Adrenal gland (tissue), 12 donors: Measurements from ENCODE around the gene HTR3C. TPM values are rescaled to one million over a fixed set of nuclear protein-coding genes. Genes with fewer than 3 reads are reported as not detected.
"Not testable (repeated sequence)": the region's sequence is repeated elsewhere in the genome, so short reads cannot be mapped to it uniquely, and the experiment has no call there.

Experiments used
- DNase-seq, 7 donors: peaks; one replicate each; pipeline ENCODE4 v3.0.0-alpha.2; 2019 to 2020
- H3K27ac ChIP-seq, 5 donors: fragments of 200-600 bp; sonication (generic) in 4 of 5; 1 replicate in 3 of 5; 2 replicates in 2 of 5; pipeline versions ENCODE4 v1.5.1 to v1.8.0; 2016 to 2020; ENCODE audit warnings: mild to moderate bottlenecking in 1 of 5
- H3K27me3 ChIP-seq: fragments of 200-600 bp; 2 replicates; pipeline ENCODE4 v1.8.0; 2021
- H3K36me3 ChIP-seq, 2 donors: fragments of 200-600 bp; replicated peaks in 1 of 2; 1 replicate in 1 of 2; 2 replicates in 1 of 2; pipeline versions ENCODE4 v1.5.1 to v1.8.0; 2018 to 2022
- H3K4me1 ChIP-seq, 2 donors: fragments of 200-600 bp; replicated peaks in 1 of 2; 1 replicate in 1 of 2; 2 replicates in 1 of 2; pipeline versions ENCODE4 v1.5.1 to v1.8.0; 2018 to 2021
- H3K4me3 ChIP-seq, 4 donors: fragments of 200-600 bp; sonication (generic) in 3 of 4; one replicate each; pipeline ENCODE4 v1.5.1; 2016 to 2018
- H3K9me3 ChIP-seq, 3 donors: fragments of 200-600 bp; sonication (generic) in 1 of 3; replicated peaks in 1 of 3; 1 replicate in 2 of 3; 2 replicates in 1 of 3; pipeline versions ENCODE4 v1.5.1 to v1.8.0; 2016 to 2021
- CTCF ChIP-seq, 6 experiments: fragments of 450-650 bp in 4 of 6; fragments of 200-600 bp in 2 of 6; sonication (generic) in 1 of 6; IDR thresholded peaks; 1 replicate in 5 of 6; 2 replicates in 1 of 6; pipeline versions ENCODE4 v1.5.1 to v1.8.0; 2016 to 2021; ENCODE audit warnings: antibody characterized with exemption in 6 of 6, mild to moderate bottlenecking in 2 of 6, moderate library complexity in 1 of 6
- POLR2A ChIP-seq, 2 donors: fragments of 450-650 bp; IDR thresholded peaks; one replicate each; pipeline ENCODE4 v1.6.1; 2017; ENCODE audit warnings: antibody characterized with exemption in 2 of 2, mild to moderate bottlenecking in 2 of 2, moderate library complexity in 1 of 2
- WGBS, 4 donors: extraction: QIAGEN DNeasy Blood & Tissue Kit in 2 of 4; methylation state at CpG; one replicate each; pipeline versions ENCODE4 v1.1.5 to v1.1.7; 2013 to 2017; 5-methylcytosine and 5-hydroxymethylcytosine counted together
- intact Hi-C, 2 donors: fragments of 100-400 bp; cut with DNase I; formaldehyde crosslinking; loops; one replicate each; pipeline versions ENCODE4 v1.14.1 to v1.15.0; 2022 to 2023
- polyA plus RNA-seq, 3 donors: library from polyadenylated mRNA; stranded (reverse); fragments of 200-250 nt in 2 of 3; fragments of 350-450 nt in 1 of 3; fragmentation: Illumina TruSeq in 1 of 3; extraction: RNeasy Lipid Tissue Mini Kit (QIAGEN cat#74804) in 1 of 3; gene quantifications; one replicate each; pipeline ENCODE4 v1.2.3, GENCODE V29; 2013 to 2014
- total RNA-seq, 9 donors: library from RNA; depleted of rRNA in 4 of 9; stranded (reverse); fragments of >200 nt in 4 of 9; fragments of 120-200 nt in 1 of 9; fragmentation: NEBNext Ultra II Directional in 1 of 9; extraction: Animal tissue kit (Norgen Biotek cat#: 25700) in 1 of 9; gene quantifications; one replicate each; pipeline versions ENCODE4 v1.1.0 to v1.2.4, GENCODE V29; 2013 to 2023
- donor health status: healthy with polysubstance abuse.
- donor health status: Bipolar disorder and iron deficiency.
- donor health status: DM: yes; HTN: yes; CAD: no.
- donor health status: DM: no; HTN: no; CAD: no.
- donor health status: DM: no; HTN: no; CAD: no.
- donor health status: DM: yes; HTN: yes; CAD: no.

HTR3C gene
- total and polyA plus RNA-seq, 12 donors: 0.03 TPM; not detected in 11

GRCh38 chr3:184031187-184031792 is 21.6 kb upstream of the HTR3C start, which contains the start of gene HTR3D:
Gene HTR3D (plus strand): TSS chr3:184031742. CDS start chr3:184031742, 0 bp downstream.
- Histone ChIP-seq H3K9me3 (no peaks in the 10 kb centered on the region), H3K4me1 (no peaks in the 10 kb centered on the region), H3K27ac (no peak within 1 kb of the TSS), H3K27me3 (no peaks in the 10 kb centered on the region), H3K36me3 (no peaks in the 10 kb centered on the region), H3K4me3 (no peak within 1 kb of the TSS)
- 69 to 86% (median 72%) methylated on average over 4 of the region's 4 CpGs for WGBS, 4 donors
- no peak for DNase-seq
- no peak for TF ChIP-seq CTCF (IDR thresholded peaks at IDR 0.05)
- TF ChIP-seq POLR2A (IDR thresholded peaks at IDR 0.05): no peak
- intact Hi-C loops: no loop called here

GRCh38 chr3:184037816-184038215 is 15.0 kb upstream of the HTR3C start:
- intact Hi-C loops: no loop called here
- H3K27ac ChIP-seq: no peak overlapping the region
- DNase-seq: no peak
- no peak overlapping the region for H3K4me3 ChIP-seq
- H3K27me3 ChIP-seq: no peaks in the 10 kb centered on the region
- no peaks in the 10 kb centered on the region for H3K4me1 ChIP-seq
- WGBS, 4 donors: 66 to 73% (median 69%) methylated on average over 7 of the region's 7 CpGs
- no peaks in the 10 kb centered on the region for H3K9me3 ChIP-seq
- no peaks in the 10 kb centered on the region for H3K36me3 ChIP-seq
- no peak for TF ChIP-seq POLR2A (IDR thresholded peaks at IDR 0.05)
- TF ChIP-seq CTCF (IDR thresholded peaks at IDR 0.05): no peak

GRCh38 chr3:184038307-184038706 is 14.5 kb upstream of the HTR3C start:
- DNase-seq, H3K36me3 ChIP-seq, H3K4me3 ChIP-seq, H3K27me3 ChIP-seq, H3K27ac ChIP-seq, H3K9me3 ChIP-seq, H3K4me1 ChIP-seq, intact Hi-C loops: not testable (repeated sequence)
- whole genome bisulfite sequencing, 4 donors: 79 to 86% (median 82%) methylated on average over 5 to 9 of the region's 9 CpGs

- intact Hi-C loops: no loop called here
- H3K9me3 ChIP-seq: no peaks in the 10 kb centered on the region
- no peak for TF ChIP-seq CTCF (IDR thresholded peaks at IDR 0.05)
- no peak overlapping the region for H3K27ac ChIP-seq
- H3K4me3 ChIP-seq: no peak overlapping the region
- H3K27me3 ChIP-seq: no peaks in the 10 kb centered on the region
- DNase-seq: no peak
- H3K4me1 ChIP-seq: no peaks in the 10 kb centered on the region
- 68 to 83% (median 72%) methylated on average over 5 of the region's 5 CpGs for WGBS, 4 donors
- no peaks in the 10 kb centered on the region for H3K36me3 ChIP-seq
Measured at GRCh38 chr3:184039414-184039813, 13.4 kb upstream of the HTR3C start.

GRCh38 chr3:184040010-184040409 is 12.8 kb upstream of the HTR3C start:
- no peaks in the 10 kb centered on the region for H3K4me1 ChIP-seq
- 32 to 64% (median 52%) methylated on average over 2 to 3 of the region's 3 CpGs for WGBS, 4 donors
- no peaks in the 10 kb centered on the region for H3K9me3 ChIP-seq
- H3K27ac ChIP-seq: no peak overlapping the region
- H3K27me3 ChIP-seq: no peaks in the 10 kb centered on the region
- intact Hi-C loops: loop anchor here in 1 of 2 donors (10.0 kb wide), 1 partner anchor 75 kb away; no protein-coding TSS in a partner anchor
- TF ChIP-seq POLR2A (IDR thresholded peaks at IDR 0.05) (no peak), CTCF (IDR thresholded peaks at IDR 0.05) (peak; percentile 18 to 42 (median 28))
- no peak overlapping the region for H3K4me3 ChIP-seq
- H3K36me3 ChIP-seq: no peaks in the 10 kb centered on the region
- DNase-seq: peak in 4 of 7 donors; percentile 23 to 37 (median 34)
